ENCODE data around the gene PCBP1. TPM values are rescaled to one million over a fixed set of nuclear protein-coding genes. Genes with fewer than 3 reads are reported as not detected.

PCBP1 gene
- polyA plus RNA-seq, 1 experiment, result 87.4 TPM

- H3K36me3 ChIP-seq (ENCODE audit: control insufficient read depth, insufficient read depth, low read length), result peaks cover 2% of the 10 kb centered on the region; the same call in 1 of the 2 replicates
- ChIA-PET POLR2A (no interaction called here), CTCF (interaction anchor here (1.4 to 2.0 kb wide), 4 partner anchors 9 to 360 kb away, joined by 3 to 8 read pairs (median 6); partner anchors contain the start of gene MXD1)
- no peak overlapping the region for H3K4me3 ChIP-seq (ENCODE audit: low read depth, low read length)
- no peak for DNase-seq (ENCODE audit: low read depth)
- H3K27me3 ChIP-seq (ENCODE audit: control insufficient read depth, insufficient read depth, low read length), result no peaks in the 10 kb centered on the region
- TF ChIP-seq CTCF (IDR thresholded peaks at IDR 0.05; ENCODE audit: insufficient read depth, low read depth, low read length), result no peak
Observed at GRCh38 chr2:70084973-70085710, 2.1 kb upstream of the PCBP1 start.

- peaks cover 4% of the 10 kb centered on the region; the same call in 1 of the 2 replicates for H3K36me3 ChIP-seq (ENCODE audit: control insufficient read depth, insufficient read depth, low read length)
- TF ChIP-seq CTCF (IDR thresholded peaks at IDR 0.05; ENCODE audit: insufficient read depth, low read depth, low read length), result no peak
- no peak for DNase-seq (ENCODE audit: low read depth)
- H3K4me3 ChIP-seq (ENCODE audit: low read depth, low read length), result peak overlapping the region; percentile 61
- ChIA-PET CTCF (interaction anchor here (1.4 to 2.0 kb wide), 4 partner anchors 9 to 361 kb away, joined by 3 to 8 read pairs (median 6); partner anchors contain the start of gene MXD1), POLR2A (no interaction called here)
- no peaks in the 10 kb centered on the region for H3K27me3 ChIP-seq (ENCODE audit: control insufficient read depth, insufficient read depth, low read length)
Observed at GRCh38 chr2:70085711-70086277, 1.5 kb upstream of the PCBP1 start.

- POLR2A ChIA-PET, result interaction anchor here (0.7 kb wide), 1 partner anchor 570 kb away, joined by 3 read pairs; no protein-coding TSS in a partner anchor
- H3K27me3 ChIP-seq (ENCODE audit: control insufficient read depth, insufficient read depth, low read length), result no peaks in the 10 kb centered on the region
- TF ChIP-seq CTCF (IDR thresholded peaks at IDR 0.05; ENCODE audit: insufficient read depth, low read depth, low read length), result no peak
- DNase-seq (ENCODE audit: low read depth), result no peak
- CTCF ChIA-PET, result interaction anchor here (0.7 to 1.5 kb wide), 3 partner anchors 10 to 172 kb away, joined by 3 to 6 read pairs (median 5); partner anchors contain the start of gene MXD1
- H3K4me3 ChIP-seq (ENCODE audit: low read depth, low read length), result peak overlapping the region; percentile 61
- peaks cover 4% of the 10 kb centered on the region; the same call in 1 of the 2 replicates for H3K36me3 ChIP-seq (ENCODE audit: control insufficient read depth, insufficient read depth, low read length)
Observed at GRCh38 chr2:70086278-70086837, 919 bp upstream of the PCBP1 start.

GRCh38 chr2:70087702-70088597, 673 bp downstream of the PCBP1 start:
- no peak for DNase-seq (ENCODE audit: low read depth)
- CTCF ChIA-PET, result interaction anchor here (1.0 to 2.0 kb wide), 3 partner anchors 52 to 56 kb away, joined by 3 to 9 read pairs (median 4); no protein-coding TSS in a partner anchor
- no peak for TF ChIP-seq CTCF (IDR thresholded peaks at IDR 0.05; ENCODE audit: insufficient read depth, low read depth, low read length)
- POLR2A ChIA-PET, result interaction anchor here (1.3 to 1.4 kb wide), 3 partner anchors 36 to 173 kb away, joined by 3 to 6 read pairs (median 5); partner anchors contain the start of gene MXD1
- H3K36me3 ChIP-seq (ENCODE audit: control insufficient read depth, insufficient read depth, low read length), result peaks cover 4% of the 10 kb centered on the region; the same call in 1 of the 2 replicates
- H3K4me3 ChIP-seq (ENCODE audit: low read depth, low read length), result peak overlapping the region; percentile 82
- H3K27me3 ChIP-seq (ENCODE audit: control insufficient read depth, insufficient read depth, low read length), result no peaks in the 10 kb centered on the region
